GM04504 (cell line): Measurements from ENCODE around the gene ROCK2.
"Not testable (repeated sequence)": the region's sequence is repeated elsewhere in the genome, so short reads cannot be mapped to it uniquely, and the experiment has no call there.

Experiments used
- DNase-seq: peaks from one replicate; pipeline ENCODE4 v3.0.0-alpha.2; 2012; ENCODE audit warnings: low read depth

The ROCK2 gene

DNA sequence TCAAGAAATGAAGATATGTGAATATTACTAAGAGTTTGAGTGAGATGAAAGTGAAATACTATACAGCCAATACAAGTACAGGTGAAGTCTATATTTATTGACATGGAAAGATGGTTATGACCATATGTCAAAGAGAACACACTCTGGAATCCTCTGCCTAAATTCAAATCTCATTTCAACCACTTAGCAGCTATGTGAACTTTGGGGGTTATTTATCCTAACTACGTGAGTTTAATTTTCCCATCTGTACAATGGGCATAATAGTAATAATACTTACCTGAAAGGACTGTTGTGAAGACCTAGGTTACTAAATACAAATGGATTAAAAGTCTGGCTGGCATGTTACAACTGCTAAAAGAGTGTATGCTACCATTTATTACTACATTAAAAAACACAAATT lies 79.6 kb downstream of the ROCK2 start:
- DNase-seq = no peak

- no peak for DNase-seq
Observed at GRCh38 chr2:11264007-11264406, 80.4 kb downstream of the ROCK2 start.

GRCh38 chr2:11263177-11263576 lies 81.3 kb downstream of the ROCK2 start:
- DNase-seq = no peak

GRCh38 chr2:11262438-11262837 lies 82.0 kb downstream of the ROCK2 start:
- DNase-seq = not testable (repeated sequence)

DNA sequence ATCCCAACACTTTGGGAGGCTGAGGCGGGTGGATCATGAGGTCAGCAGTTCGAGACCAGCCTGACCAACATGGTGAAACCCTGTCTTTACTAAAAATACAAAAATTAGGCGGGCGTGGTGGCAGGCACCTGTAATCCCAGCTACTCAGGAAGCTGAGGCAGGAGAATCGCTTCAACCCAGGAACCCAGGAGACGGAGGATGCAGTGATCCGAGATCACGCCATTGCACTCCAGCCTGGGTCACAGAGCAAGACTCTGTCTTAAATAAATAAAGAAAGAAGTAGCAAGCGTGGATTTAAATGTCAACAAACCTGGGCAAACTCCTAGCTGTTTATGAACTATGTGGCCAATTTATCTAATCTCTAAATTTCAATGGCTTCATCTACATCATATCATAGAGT lies 82.9 kb downstream of the ROCK2 start:
- DNase-seq = not testable (repeated sequence)

DNA sequence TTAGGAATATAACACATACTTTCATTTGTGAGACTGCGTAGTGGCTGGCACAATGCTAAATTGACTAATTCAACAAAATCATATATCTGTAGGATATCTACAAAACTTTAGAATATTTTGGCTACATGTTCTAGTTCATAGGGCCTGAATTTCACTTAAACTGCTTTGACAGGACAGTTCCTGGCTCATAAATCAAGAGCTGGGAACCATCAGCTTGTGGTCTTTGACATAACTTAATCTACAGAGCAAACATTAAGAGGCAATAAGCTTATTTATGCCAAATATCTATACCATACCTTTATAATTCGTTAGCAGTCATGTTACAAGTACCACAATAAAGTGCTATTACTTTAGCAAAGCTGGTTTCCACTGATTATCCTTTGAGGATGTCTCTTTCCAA lies 83.5 kb downstream of the ROCK2 start:
- DNase-seq = no peak

DNA sequence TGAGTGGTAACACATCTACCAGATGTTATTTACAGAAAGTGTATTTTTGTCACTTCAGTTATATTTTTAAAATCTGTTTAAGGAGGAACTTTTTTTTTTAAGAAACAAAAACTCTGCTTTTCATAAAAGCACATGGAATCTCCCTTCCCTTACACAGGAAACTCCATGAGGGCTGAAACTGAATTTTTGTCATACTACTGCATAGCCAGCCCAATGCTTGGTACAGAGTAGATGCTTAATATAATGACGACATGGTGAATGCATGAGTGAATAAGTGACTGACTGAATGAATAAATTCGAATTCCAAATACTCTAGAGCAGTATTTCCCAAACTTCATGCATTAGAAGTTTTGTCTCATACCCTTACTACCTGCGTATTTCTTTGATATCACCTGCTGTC lies 86.5 kb downstream of the ROCK2 start:
- no peak for DNase-seq

- no peak for DNase-seq
Observed at GRCh38 chr2:11257078-11257477, 87.4 kb downstream of the ROCK2 start.

GRCh38 chr2:11256166-11256565 lies 88.3 kb downstream of the ROCK2 start:
- DNase-seq = no peak

DNA sequence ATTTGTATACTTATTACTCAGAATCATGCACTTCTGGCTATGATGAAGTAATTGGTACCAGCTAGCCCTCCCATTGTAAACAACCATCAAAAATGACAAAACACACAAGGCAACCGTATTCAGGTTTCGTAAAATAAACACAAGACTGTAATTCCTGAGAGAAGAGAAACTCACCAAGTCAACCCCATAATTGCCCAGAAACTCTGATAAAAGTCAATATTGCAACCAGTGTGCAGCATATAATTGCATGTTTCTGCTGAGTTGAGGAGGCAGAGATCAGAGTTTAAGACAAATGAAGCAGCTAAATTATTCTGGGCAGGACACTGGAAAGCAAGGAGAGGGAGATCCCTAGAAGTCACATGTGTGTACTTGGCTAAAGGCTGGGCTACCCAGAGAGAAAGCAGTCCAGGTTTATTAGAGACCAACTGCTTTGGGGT lies 90.3 kb downstream of the ROCK2 start:
- DNase-seq = no peak

DNA sequence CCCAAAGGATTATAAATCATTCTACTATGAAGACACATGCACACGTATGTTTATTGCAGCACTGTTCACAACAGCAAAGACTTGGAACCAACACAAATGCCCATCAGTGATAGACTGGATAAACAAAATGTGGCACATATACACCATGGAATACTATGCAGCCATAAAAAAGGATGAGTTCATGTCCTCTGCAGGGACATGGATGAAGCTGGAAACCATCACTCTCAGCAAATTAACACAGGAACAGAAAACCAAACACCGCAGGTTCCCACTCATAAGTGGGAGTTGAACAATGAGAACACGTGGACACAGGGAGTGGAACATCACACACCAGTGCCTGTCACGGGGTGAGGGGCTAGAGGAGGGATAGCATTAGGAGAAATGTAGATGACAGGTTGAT lies 92.0 kb downstream of the ROCK2 start:
- not testable (repeated sequence) for DNase-seq

DNA sequence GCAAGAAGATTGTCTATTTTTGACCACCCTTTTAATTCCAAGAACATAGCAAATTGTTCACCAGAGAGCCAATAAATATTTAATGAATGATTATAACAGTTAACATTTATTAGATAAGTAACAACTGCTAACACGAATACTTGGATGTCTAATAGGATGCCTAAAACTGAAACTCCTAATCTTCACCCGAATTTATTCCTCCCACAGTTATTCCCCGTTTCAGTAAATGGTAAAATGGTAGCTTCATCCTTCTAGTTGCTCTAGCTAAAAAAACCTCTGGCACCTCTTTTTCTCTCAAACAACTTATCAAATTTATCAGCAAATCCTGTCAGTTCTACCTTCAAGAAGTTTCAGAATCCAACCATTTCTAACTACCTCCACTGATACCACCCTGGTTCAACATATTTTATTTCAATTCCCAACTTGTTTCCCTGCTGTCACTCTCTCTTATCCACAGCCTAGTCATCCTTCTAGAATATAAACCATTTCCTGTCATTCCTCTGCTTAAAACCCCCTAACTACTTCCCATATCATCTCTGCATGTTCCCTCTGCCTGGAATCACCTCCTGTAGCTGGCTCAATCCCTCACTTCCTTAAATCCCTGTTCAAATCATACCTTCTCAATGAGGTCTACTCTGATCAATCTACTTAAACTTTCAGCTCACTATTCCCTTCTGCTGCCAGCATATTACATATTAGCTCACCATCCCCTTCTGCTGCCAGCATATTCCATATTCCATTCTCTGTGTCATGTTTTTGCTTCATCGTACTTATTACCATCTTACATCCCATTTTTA lies 93.8 kb downstream of the ROCK2 start:
- no peak for DNase-seq

DNA sequence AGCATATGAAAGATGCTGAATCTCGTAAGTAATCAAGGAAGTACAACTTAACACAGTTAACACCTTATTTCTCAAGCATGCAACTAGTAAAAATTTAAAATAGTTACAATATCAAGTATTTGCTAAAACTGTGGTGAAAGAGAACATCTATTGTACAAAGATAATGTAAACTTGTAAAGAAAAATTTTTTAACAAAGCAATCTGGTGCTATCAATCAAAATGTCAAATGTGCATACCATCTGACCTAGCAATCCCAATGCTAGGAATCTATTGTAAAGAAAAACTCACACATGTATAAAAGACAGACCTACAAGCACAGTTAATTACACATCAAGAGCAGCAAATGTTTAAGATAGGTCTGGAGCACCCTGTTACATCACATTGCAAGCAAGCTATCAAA lies 99.1 kb downstream of the ROCK2 start:
- no peak for DNase-seq

GRCh38 chr2:11244091-11244826 lies 100.2 kb downstream of the ROCK2 start:
- DNase-seq = no peak

GRCh38 chr2:11243512-11243911 lies 100.9 kb downstream of the ROCK2 start:
- DNase-seq = no peak

DNA sequence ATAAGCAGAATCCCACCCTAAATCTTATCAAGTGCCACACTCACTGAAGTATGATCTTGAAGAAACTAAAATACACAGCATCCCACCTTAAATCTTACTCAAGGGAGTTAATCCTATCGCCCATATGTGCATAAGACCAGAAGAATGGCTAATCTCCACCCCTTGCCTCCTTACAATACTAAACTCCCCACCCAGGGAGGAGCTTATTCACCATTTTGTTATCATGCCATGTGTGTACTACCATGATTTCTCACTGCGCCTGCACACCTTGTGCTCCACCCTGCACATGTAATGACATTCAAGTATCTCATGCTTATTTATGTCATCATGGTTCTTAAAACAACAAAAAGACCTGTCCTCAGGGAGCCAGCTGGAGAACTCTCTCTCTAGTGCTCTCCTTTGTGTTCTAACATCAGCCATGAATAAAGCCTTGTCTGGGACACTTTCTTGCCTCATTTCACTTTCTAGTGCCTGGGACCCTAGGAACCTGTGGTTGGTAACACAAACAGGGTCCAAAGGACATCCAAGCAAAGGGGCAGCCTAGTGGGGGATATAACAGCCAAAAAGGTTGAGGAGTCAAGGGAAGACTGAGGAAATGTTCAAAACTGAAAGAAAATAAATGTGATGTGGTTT lies 101.8 kb downstream of the ROCK2 start:
- DNase-seq = no peak

DNA sequence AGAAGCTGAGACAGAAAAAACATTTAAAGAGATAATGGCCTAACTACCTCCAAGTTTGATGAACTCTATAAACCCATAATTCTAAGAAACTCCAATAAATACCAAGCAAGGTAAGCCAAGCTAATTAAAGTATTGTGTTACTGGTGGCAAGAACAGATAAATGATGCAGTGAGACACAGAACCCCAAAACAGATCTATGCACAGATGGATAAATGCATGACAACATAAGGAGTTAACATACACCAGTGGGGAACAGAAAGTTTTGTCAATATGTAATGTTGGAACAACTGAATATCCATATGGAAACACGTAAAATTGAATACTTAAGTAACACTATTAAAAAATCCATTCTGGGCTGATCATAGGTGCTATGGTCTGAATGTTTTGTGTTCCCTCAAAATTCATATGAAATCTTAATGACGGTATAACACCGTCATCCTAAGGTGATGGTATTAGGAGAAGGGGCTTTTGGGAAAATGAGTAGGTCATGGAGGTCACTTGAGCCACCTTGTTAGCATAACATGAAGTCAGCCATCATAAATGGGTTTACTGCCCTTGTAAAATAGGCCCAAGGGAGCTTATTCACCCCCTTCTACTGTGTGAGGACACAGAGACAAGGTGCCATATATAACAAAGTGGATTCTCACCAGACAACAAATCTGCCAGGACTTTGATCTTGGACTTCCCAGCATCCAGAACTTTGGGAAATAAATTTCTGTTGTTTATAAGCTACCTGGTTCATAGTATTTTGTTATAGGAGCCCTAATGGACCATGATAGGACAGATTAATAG lies 102.8 kb downstream of the ROCK2 start:
- no peak for DNase-seq

DNA sequence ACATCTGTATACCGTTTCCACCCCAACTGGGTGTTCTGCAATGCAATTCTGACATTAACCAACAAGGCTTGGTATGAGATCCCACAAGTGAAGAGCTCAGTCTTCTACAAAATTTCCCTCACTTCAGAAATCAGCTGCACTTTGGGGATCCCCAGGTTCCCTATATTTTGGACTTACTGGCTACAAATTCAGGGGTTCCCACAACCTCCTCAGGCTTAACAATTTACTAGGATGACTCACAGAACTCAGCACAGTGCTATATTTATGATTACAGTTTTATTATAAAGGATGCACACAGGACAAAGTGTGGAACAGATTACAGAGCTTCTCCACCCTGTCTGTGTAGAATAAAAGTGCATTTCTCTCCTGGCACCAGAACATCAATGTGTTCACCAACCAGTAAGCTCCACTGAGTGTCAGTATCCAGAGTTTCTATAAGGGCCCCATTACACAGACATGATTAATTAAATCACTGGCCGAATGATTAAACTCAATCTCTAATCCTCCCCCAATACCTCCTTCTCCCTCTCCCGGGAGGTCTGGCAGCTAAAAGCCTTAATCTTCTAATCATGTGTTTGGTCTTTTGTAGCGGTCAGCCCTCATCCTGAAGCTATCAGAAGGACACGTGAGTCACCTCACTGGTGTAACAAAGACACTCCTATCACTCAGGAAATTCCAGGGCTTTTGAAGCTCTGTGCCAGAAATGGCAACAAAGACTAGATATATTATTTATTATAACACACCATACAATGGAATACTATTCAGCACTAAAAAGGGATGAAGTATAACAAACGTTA lies 104.6 kb downstream of the ROCK2 start:
- no peak for DNase-seq

DNA sequence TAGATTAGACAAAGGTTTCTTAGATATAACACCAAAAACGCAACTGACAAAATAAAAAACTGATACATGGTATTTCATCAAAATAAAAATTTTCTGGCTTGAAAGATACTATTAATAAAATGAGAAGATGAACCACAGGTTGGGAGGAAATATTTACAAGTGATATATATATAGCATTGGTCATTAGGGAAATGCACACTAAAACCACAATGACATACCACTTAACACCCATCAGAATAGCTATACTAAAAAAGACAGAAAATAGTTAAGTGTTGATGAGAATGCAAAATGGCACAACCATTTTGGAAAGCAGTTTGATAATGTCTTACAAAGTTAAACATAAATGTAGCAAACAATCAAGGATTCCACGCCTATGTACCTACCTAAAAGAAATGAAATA lies 105.3 kb downstream of the ROCK2 start:
- no peak for DNase-seq

- no peak for DNase-seq
Observed at GRCh38 chr2:11237122-11237521, 107.3 kb downstream of the ROCK2 start.

GRCh38 chr2:11236335-11236734 lies 108.1 kb downstream of the ROCK2 start:
- DNase-seq = no peak
